ENCODE results near the gene CD101. TPM values are rescaled to one million over a fixed set of nuclear protein-coding genes. Genes with fewer than 3 reads are reported as not detected.
A peak's percentile ranks its signal among the peaks of the same experiment; 100 is the strongest.

CD101 gene
- total and polyA plus RNA-seq, 10 donors: 1.0 to 15.9 (median 6.8) TPM

GRCh38 chr1:116993286-116993685 is 8.3 kb upstream of the CD101 start:
- H3K36me3 ChIP-seq: no peaks in the 10 kb centered on the region
- H3K9me3 ChIP-seq: no peaks in the 10 kb centered on the region
- H3K27me3 ChIP-seq (replicated peaks in 1 of 7): no peaks in the 10 kb centered on the region
- H3K4me1 ChIP-seq: peaks cover 0 to 20% (median 0%) of the 10 kb centered on the region in 6 donors
- peak overlapping the region in 1 of 8 donors; percentile 36 for H3K27ac ChIP-seq
- WGBS, 5 donors: 84 to 93% (median 86%) methylated on average over 7 of the region's 7 CpGs
- no peak for DNase-seq
- TF ChIP-seq POLR2A (IDR thresholded peaks at IDR 0.05): no peak
- TF ChIP-seq, protein P1, sequence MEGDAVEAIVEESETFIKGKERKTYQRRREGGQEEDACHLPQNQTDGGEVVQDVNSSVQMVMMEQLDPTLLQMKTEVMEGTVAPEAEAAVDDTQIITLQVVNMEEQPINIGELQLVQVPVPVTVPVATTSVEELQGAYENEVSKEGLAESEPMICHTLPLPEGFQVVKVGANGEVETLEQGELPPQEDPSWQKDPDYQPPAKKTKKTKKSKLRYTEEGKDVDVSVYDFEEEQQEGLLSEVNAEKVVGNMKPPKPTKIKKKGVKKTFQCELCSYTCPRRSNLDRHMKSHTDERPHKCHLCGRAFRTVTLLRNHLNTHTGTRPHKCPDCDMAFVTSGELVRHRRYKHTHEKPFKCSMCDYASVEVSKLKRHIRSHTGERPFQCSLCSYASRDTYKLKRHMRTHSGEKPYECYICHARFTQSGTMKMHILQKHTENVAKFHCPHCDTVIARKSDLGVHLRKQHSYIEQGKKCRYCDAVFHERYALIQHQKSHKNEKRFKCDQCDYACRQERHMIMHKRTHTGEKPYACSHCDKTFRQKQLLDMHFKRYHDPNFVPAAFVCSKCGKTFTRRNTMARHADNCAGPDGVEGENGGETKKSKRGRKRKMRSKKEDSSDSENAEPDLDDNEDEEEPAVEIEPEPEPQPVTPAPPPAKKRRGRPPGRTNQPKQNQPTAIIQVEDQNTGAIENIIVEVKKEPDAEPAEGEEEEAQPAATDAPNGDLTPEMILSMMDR (IDR thresholded peaks at IDR 0.05 in 8 of 11, conservative IDR thresholded peaks at IDR 0.05 in 3 of 11): no peak
- no peak for TF ChIP-seq POLR2AphosphoS5 (IDR thresholded peaks at IDR 0.05)
- intact Hi-C loops (cut with DNase I; ENCODE audit: low total_unique reads): no loop called here
- no peak overlapping the region for H3K4me3 ChIP-seq

GRCh38 chr1:116994411-116994810 is 7.1 kb upstream of the CD101 start:
- no peak overlapping the region for H3K4me3 ChIP-seq
- WGBS, 5 donors: 52 to 83% (median 69%) methylated on average over 2 of the region's 2 CpGs
- H3K27ac ChIP-seq: no peak overlapping the region
- no peaks in the 10 kb centered on the region for H3K9me3 ChIP-seq
- TF ChIP-seq, protein P1 (IDR thresholded peaks at IDR 0.05 in 8 of 11, conservative IDR thresholded peaks at IDR 0.05 in 3 of 11): no peak
- TF ChIP-seq POLR2AphosphoS5 (IDR thresholded peaks at IDR 0.05): no peak
- no peak for TF ChIP-seq POLR2A (IDR thresholded peaks at IDR 0.05)
- DNase-seq: no peak
- H3K36me3 ChIP-seq: no peaks in the 10 kb centered on the region
- intact Hi-C loops (cut with DNase I; ENCODE audit: low total_unique reads): no loop called here
- H3K4me1 ChIP-seq: peaks cover 0 to 20% (median 0%) of the 10 kb centered on the region in 6 donors
- no peaks in the 10 kb centered on the region for H3K27me3 ChIP-seq (replicated peaks in 1 of 7)

- peaks cover 0 to 28% (median 11%) of the 10 kb centered on the region in 6 donors for H3K4me1 ChIP-seq
- intact Hi-C loops (cut with DNase I; ENCODE audit: low total_unique reads): no loop called here
- no peak for DNase-seq
- no peaks in the 10 kb centered on the region for H3K36me3 ChIP-seq
- no peak overlapping the region for H3K4me3 ChIP-seq
- H3K27me3 ChIP-seq (replicated peaks in 1 of 7): no peaks in the 10 kb centered on the region
- TF ChIP-seq POLR2A (IDR thresholded peaks at IDR 0.05) (no peak), POLR2AphosphoS5 (IDR thresholded peaks at IDR 0.05) (no peak)
- TF ChIP-seq, protein P1 (IDR thresholded peaks at IDR 0.05 in 8 of 11, conservative IDR thresholded peaks at IDR 0.05 in 3 of 11): no peak
- 95 to 100% (median 98%) methylated on average over 1 of the region's 1 CpG for WGBS, 5 donors
- no peaks in the 10 kb centered on the region for H3K9me3 ChIP-seq
- no peak overlapping the region for H3K27ac ChIP-seq
These were observed 4.5 kb upstream of the CD101 start for GRCh38 chr1:116997066-116997465.

DNA sequence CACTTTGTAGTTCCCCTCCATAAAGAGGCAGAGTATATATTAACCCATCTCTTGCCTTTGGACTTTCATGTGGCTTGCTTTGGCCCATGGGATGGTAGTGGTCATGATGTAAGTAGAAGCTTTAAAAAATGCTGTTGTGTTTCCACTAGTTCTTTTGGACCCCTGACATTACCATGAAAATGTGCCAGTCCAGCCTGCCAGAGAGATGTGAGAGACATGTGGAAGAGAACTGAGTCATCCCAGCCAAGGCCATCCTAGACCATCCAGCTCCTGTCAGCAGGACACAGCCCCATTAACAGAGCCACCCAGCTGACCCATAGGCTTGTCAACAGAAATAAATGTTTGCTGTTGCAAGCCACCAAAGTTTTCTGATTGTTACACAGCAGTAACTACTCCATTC is 3.9 kb upstream of the CD101 start:
- DNase-seq: no peak
- no peak overlapping the region for H3K4me3 ChIP-seq
- peaks cover 0 to 34% (median 14%) of the 10 kb centered on the region in 6 donors for H3K4me1 ChIP-seq
- TF ChIP-seq POLR2A (IDR thresholded peaks at IDR 0.05): no peak
- TF ChIP-seq, protein P1 (IDR thresholded peaks at IDR 0.05 in 8 of 11, conservative IDR thresholded peaks at IDR 0.05 in 3 of 11): no peak
- no peak for TF ChIP-seq POLR2AphosphoS5 (IDR thresholded peaks at IDR 0.05)
- no peak overlapping the region for H3K27ac ChIP-seq
- intact Hi-C loops (cut with DNase I; ENCODE audit: low total_unique reads): no loop called here
- H3K9me3 ChIP-seq: no peaks in the 10 kb centered on the region
- no peaks in the 10 kb centered on the region for H3K27me3 ChIP-seq (replicated peaks in 1 of 7)
- no peaks in the 10 kb centered on the region for H3K36me3 ChIP-seq

All from spleen (tissue), 11 donors.